Stimulated activated CD8-positive, alpha-beta memory T cell treated with anti-CD3 and anti-CD28 coated beads, Interleukin-4, amount 100 ng/mL, for 1 hour (primary cell): ENCODE results near the gene C1S.
"Not testable (repeated sequence)": the region's sequence is repeated elsewhere in the genome, so short reads cannot be mapped to it uniquely, and the experiment has no call there.

Source experiments
- DNase-seq, 2 donors: peaks; one replicate each; pipeline ENCODE4 v3.0.0-alpha.2; 2020; ENCODE audit warnings: low read depth in 2 of 2, low spot score in 1 of 2

The C1S gene

DNA sequence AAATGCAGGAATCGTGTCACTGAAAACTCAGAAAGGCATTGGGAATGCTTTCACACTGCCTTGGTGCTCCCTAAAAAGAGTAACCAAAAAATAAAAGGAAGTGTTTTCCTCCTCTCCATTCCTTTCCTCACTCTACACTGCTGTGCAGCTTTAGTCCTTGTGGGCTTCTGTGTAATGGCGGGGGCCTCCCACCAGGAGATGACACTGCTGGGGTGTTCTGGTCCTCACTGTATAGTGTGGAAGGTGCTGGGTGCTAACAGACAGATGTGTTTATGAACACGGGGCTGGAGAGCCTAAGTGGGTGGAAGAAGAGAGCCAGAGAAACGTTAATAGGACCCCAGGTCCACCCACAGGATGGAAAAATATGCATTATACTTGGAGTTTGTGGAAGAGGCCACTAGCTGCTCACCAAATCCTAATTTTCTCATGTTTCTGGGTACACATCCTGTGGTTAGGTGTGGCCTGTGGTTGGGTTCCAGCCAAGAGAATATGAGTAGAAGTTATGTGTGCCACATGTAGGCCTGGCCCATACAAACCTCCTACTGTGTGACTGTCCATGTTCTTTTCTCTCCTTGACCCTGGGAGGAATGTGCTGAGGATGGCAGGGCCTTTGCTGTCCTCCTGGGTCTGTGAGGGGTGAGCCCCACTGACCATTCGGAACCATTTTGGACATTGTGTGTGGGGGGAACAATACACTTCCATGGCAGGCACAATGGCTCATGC, 14.0 kb upstream of the C1S start:
- DNase-seq, result no peak

DNA sequence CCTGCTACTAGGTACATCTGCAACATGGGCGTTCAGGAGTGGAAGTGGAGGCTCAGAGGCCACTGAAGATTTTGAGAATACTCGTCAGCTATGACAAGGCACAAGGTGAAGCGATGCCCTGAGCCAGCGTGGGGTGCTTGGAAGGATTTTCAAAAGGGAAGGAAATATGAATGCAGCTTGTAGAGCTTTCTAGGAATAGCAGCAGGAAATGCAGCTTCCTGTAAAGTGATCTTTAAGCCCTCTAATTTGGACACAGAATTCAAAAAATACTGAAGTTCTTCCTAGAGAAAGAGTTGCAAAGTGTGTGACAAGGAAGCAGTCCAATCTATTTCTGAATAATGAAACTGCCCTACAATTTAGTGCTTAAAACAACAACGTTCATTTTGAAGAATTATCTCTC, 13.2 kb upstream of the C1S start:
- no peak for DNase-seq

DNA sequence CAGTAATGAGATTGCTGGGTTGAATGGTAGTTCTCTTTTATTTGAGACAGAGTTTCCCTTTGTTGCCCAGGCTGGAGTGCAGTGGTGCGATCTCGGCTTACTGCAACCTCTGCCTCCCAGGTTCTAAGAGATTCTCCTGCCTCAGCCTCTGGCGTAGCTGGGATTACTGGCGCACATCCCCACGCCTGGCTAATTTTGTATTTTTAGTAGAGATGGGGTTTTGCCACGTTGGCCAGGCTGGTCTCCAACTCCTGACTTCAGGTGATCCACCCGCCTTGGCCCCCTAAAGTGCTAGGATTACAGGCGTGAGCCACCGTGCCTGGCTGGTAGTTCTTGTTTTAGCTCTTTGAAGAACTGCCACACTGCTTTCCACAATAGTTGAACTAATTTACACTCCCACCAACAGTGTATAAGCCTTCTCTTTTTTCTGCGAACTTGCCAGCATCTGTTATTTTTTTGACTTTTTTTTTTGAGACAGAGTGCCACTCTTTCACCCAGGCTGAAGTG, 11.0 kb upstream of the C1S start:
- DNase-seq, result not testable (repeated sequence)

DNA sequence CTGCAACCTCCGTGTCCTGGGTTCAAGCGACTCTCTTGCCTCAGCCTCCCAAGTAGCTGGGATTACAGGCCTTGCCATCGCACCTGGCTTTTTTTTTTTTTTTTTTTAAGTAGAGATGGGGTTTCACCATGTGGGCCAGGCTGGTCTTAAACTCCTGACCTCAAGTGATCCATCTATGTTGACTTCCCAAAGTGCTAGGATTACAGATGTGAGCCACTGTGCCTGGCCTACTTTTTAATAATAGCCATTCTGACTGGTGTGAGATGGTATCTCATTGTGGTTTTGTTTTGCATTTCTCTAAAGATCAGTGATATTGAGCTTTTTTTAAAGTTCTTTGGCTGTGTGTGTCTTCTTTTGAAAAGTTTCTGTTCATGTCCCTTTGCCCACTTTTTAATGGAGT, 10.5 kb upstream of the C1S start:
- DNase-seq, result not testable (repeated sequence)

DNA sequence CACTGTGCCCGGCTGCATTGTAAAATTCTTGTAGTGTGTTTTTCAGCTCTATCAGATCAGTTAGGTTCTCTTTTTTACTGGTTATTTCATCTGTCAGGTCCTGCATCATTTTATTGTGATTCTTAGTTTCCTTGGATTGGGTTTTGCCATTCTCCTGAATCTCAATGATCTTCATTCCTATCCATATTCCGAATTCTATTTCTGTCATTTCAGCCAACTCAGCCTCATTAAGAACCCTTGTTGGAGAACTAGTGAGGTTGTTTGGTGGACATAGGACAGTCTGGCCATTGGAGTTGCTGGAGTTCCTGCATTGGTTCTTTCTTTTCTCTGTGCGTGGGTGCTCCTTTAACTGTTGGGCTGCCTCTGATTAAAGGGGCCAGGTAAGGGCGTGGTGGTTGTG, 5.6 kb upstream of the C1S start:
- no peak for DNase-seq

DNA sequence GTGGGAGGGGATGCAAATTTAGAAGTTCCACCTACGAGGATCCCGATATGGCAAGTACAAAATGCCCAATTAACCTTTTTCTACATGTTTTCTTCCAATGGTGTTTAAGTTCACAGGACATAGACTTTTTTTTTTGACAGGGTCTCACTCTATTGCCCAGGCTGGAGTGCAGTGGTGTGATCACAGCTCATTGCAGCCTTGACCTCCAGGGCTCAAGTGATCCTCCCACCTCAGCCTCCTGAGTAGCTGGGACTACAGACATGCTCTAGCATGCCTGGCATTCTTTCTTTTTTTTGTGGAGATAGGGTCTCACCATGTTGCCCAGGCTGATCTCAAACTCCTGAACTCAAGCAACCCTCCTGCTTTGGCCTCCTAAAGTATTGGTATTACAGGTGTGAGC, 4.8 kb upstream of the C1S start:
- not testable (repeated sequence) for DNase-seq

DNA sequence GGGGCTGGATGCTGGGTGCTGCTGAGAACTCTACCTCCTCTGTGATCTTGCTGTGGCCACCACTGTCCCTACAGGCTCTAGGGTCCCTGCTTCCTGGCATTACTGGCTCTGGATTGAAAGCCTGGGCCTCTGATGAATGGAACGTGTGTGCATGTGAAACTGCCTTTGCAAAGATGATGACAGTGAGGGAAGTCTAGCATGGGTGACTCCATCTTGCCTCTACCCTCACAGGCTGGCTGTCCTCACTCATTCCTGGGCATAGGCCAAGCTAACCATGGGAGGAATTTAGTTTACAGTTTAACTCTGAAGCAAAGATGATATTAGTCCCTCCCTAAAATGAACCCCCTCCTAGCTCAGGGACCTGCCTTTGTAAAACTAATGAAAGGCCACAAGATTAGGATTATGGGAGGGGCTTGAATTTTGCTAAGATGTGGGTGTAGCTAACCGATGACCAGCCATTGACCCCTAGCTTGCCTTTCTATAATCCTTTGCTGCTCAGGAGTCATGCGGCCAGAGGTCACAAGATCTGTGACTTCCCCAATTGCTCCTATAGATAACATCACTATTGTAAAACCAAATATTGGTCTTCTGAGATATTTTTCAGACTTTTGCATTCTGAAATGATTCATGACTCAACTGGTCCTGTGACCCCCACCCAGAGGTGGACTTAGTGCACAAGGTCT, 2.2 kb upstream of the C1S start:
- no peak for DNase-seq

DNA sequence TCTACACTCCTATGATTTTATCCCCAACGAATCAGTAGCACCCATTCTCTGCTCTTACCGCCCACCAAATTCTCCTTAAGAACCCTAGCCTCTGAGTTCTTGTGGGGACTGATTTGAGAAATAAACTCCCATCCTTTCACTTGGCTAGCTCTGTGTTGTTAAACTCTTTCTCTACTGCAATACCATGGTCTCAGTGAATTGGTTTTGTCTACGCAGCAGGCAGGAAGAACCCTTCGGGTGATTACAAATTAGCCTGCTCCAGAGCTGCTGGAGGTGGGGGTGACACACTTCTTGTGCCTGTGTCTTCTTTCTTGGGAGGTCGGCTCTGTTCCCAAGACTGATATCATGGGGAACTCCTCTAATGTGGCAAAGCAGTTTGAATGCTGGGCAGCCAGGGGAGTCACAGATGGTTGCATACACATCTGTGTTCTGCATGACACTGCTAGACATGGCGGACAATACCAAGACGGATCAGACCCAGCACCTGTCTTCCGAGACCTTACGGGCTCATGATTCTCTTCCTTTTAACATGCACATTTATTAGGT, 1.6 kb upstream of the C1S start:
- no peak for DNase-seq

DNA sequence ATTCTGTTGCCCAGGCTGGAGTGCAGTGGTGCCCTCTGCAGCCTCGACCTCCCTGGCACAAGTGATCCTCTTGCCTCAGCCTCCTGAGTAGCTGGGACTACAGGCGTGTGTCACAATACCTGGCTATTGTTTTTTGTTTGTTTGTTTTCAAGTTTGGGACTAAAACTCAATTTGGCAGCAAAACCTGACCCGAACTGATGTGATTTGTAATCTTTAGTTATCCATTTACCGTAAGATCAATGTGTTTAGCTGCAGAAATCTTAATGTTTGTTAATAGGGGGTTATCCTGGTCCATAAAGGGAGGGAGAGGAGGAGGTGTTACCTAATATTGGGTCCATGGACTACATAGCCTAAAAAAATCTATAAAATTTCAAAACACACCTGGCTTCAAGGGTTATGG, 738 bp upstream of the C1S start:
- DNase-seq, result no peak

DNA sequence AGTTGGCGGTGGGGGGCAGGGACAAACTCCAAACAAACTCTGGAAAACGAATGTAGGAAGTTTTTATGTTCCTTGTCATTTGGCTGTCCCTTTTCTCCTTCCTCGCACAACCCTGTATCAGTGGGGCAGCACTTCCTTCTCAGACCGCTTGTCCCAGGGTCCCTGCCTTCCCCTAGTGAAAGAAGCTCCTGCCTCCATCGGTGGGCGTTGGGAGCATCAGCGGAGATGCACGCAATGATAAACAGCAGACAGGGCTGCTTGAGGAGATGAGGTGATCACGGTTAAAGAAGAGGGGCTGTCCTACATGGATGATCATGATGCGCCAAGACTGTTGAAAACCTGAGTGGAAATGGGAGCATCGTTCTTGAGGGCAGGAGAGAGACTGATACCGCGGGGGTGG, 620 bp downstream of the C1S start:
- no peak for DNase-seq

DNA sequence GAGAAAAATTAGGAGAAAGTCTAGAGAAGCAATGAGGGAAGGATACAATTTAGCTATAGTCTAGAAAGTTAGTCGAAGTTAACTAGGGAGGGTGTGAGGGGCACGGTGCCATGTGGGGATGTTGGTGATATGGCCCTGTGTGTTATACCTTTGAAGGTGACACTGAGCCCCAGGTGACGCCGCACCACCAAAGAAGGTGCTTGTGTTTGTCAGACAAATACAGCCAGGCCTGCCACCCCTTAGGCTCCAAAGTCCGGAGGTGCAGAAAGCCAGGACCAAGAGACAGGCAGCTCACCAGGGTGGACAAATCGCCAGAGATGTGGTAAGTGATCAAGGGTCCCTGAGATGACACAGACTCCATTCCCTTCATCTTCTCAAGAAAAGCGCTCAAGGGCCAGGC, 1.1 kb downstream of the C1S start:
- DNase-seq, result no peak

DNA sequence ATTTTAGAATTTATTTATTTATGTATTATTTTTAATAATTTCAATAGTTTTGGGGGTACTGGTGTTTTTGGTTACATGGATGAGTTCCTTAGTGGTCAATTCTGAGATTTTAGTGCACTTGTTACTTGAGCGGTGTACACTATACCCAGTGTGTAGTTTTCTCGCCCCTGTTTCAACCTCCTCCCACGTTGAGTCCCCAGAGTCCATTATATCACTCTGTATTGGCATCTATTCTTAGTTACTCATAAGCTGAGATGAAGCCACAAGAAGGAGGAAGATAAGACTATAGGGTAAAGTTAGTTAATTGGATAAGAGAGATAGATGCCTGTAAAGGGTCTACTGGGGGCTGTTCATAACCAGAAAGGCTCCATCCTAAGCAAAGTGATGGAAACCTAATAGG, 4.0 kb downstream of the C1S start:
- DNase-seq, result no peak

DNA sequence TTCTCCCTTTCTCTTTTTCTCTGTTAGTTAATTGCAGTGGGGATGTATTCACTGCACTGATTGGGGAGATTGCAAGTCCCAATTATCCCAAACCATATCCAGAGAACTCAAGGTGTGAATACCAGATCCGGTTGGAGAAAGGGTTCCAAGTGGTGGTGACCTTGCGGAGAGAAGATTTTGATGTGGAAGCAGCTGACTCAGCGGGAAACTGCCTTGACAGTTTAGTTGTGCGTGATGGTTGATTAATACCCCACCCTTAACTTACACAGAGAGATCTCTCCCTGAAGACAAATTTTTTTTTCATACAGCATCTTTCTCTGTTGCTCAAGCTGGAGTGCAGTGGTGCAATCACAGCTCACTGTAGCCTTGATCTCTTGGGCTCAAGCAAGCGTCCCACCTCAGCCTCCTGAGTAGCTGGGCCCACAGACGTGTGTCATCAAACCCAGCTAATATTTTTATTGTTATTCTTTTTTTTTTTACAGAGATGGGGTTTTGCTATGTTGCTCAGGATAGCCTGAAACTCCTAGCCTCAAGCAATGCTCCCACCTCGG, 4.6 kb downstream of the C1S start:
- DNase-seq, result no peak

DNA sequence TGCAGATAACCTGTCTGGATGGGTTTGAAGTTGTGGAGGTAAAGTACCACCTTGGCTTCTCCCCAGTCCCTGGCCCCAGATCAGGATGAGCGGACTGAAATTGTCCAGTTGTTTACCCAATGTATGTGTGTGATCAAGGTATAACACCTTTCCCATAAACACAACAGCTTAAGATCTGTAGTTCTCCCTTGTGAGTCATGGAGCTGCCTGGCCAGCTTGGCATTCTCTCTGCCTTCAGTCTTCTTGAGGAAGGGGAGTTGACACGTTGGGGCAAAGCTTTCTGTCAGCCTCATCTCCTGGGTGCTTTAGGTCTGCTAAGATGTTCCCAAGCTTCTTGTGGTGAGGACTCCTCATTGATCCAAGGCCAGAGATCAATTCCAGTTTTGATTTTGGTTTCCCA, 6.1 kb downstream of the C1S start:
- no peak for DNase-seq

DNA sequence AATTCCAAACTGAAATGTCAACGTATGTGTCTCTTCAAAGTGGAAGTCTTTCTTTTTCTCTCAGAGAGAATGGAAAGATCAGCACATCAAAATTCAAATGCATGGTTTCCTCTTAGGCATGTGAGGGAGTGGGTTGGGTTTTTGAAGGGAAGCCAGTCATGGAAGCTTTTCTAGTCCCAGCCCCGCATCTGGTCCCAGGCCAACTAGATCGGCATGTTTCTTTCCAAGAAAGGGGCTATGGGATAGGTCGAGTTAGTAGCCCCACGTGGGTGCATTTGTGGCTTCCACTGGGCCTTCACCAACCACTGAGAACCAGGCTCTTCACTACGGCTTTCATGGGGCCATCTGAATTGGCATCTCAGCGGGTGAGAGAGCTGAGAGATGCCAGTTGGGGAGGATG, 6.6 kb downstream of the C1S start:
- DNase-seq, result no peak

DNA sequence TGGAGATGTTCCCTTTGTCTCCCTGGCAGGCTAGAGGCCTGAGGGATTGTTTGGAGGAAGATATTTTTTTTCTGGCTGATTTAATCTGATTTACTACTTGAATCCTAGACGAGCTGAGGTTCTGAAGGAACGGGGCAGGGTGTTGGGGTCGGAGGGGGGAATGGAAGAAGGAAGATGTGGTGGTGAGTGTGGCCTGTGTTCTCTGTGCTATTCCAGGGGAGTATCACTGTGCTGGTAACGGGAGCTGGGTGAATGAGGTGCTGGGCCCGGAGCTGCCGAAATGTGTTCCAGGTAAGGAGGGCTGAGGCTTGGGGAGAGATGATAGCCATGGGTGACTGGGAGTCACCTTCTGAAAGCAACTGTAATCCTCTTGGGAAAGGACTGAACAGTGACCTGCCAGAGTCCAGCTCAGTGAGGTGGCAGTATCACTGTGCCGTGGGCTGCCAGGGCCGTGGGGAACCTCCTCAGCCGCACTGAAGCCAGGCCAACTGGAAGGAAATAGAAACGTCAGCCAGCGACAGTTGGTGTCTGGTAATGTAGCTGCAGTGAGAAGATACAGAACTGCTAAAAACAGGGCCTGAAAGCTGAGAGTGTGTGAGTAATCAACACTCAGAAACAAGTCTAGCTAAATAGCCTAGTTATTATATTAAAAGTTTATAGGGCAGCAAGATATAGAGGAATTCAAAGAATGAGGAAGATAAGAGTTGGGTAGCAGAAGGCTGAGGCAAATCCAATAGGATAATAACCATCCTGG, 7.9 kb downstream of the C1S start:
- no peak for DNase-seq

DNA sequence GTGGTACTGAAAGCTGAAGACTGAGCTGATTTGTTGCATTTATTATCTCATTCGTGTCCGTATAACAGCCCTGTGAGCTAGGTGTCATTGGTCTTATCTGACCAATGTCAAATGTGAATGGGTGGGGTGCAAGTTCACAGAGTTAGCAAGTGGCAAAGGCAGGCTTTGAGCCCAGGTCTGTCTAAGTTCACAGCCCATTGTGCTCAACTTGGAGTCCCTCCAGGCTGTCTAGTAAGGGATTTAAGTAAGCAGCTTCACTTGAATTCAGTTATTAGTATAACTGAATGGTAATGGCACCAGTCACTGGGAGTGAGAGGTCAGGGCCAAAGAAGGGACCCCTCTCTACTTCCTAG, 8.5 kb downstream of the C1S start:
- no peak for DNase-seq

DNA sequence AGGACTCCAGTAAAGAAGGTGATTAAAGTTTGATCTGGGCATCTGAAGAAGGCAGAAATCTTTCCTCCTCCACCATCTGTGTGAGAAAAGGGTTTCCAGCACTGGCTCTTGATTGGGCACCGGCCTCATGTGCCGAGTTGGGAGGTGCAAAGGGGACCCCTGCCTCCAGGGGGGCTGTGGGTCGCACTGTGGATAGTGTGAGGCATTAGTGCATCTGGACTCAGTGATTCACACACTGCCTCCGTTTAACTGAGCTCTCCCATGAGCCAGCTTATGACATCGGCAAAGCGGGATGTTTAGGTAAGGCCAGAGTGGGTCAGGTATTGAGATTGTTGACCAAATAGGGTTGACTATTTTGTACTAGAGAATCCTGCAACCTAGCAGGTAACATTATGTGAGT, 8.9 kb downstream of the C1S start:
- no peak for DNase-seq

DNA sequence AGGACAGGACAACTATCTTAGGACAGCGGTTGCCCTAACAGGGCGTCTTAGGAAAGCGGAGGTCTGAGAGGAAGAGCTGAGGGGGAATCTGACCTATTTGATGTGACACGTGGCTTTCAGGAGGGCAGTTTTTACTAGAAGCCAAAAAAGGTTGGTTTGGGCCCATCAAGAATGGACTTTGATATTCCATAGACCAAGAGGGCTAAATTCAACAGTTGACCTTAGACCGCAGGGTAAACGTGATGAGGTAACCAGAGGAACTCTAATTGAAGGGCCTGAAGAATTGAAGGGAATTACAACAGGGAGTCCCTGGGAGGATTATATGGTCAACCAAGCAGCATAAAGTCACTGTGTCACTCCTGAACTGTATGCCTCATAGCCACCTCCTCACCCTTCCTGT, 11.5 kb downstream of the C1S start:
- DNase-seq, result no peak

DNA sequence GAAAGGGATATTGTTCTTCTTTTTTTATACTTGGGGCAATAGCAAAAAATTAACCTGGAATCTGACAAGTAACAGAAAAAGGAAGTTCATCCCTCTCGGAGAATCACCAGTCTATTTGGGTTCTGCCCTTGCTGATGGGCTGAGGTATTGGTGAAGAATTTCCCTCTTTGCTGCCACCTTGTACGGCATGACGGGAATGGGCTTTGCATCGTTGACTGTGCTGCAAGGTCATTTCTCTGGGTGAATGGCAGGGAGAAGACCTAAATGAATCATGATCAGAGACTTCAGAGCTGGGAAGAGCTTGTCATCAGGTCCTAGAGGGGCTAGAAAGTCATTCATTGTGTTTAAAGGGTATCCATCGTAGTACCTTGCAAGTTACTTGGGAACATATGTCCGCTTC, 12.0 kb downstream of the C1S start:
- no peak for DNase-seq

DNA sequence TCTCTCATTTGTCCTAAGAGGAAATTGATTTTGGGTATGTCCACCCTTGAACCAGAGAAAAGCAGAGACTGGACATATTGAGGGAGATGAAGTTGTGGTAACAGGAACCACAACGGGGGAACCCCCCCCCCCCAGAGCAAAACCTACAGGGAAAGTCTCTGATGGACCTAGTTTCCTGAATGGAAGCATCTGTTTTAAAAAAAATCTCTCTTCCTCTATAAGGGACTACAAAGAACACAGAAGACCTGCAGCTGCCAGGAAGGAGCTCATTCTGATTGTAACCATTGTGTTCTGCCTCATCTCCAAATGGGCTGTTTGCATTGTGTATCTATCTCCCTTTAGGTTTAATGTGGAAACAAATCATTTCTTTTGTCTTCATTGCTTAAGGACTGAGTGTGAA, 13.4 kb downstream of the C1S start:
- no peak for DNase-seq

DNA sequence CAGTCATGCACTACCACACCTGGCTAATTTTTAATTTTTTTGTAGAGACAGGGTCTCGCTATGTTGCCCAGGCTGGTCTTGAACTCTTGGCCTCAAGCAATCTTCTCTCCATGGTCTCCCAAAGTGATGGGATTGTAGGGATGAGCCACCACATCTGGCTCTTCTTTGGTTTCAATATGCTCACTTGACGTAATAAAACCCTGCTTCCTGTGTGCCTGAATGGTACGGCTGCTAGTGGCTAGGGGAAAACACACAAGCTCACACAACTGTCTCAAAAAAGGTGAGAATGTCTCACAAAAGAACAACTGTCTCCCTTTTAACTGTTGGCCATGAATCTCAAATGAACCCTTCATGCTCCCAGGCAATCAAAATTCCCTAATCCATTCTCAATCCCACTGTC, 15.0 kb downstream of the C1S start:
- no peak for DNase-seq
